Cerebellar cortex (tissue), 1 donor: ENCODE measurements around the gene KPNB1.
A peak's percentile ranks its signal among the peaks of the same experiment; 100 is the strongest.

Experiments used
- DNase-seq: peaks from one replicate; pipeline ENCODE4 v3.0.0-alpha.2; 2015; ENCODE audit warnings: low spot score

KPNB1 gene

DNA sequence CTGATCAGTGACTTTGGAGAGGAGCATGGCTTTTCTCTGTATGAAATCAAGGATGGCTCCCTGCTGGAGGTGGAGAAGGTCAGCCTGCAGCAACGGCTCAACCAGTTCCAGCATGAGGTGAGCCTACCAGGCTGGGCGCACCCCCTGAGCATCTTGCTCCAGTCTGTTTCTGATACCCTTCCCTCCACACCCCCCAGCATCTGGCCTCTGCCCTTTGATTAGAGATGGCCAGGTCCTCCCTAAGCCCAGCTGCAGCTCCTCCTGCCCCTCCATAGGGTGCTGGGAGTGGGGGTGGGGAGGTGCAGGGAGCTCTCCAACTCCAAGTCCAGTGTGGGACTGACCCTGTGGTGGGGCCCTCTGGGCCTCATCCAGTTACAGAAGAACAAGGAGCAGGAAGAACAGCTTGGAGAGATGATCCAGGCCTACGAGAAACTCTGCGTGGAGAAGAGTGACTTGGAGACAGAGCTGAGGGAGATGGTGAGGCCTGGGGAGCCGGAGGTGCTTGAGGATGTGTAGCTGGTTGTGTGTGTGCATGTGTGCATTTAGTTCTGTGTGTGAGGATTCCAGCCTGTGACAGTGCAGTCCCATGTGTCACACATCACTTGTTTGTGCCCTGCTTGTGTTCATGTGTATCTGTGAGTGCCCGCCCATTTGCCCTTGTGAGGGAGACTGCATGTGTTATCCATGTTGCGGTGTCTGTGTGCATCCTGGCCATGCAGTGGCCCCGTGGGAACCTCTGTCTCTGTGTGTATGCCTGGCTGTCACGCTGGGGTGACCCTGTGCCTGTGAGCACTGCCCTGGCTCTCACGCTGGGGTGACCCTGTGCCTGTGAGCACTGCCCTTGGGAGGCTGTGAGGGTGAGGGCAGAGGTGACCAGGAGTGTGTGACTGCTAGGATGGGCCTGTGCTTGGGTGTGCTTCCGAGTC, 47.3 kb downstream of the KPNB1 start:
- DNase-seq = no peak

DNA sequence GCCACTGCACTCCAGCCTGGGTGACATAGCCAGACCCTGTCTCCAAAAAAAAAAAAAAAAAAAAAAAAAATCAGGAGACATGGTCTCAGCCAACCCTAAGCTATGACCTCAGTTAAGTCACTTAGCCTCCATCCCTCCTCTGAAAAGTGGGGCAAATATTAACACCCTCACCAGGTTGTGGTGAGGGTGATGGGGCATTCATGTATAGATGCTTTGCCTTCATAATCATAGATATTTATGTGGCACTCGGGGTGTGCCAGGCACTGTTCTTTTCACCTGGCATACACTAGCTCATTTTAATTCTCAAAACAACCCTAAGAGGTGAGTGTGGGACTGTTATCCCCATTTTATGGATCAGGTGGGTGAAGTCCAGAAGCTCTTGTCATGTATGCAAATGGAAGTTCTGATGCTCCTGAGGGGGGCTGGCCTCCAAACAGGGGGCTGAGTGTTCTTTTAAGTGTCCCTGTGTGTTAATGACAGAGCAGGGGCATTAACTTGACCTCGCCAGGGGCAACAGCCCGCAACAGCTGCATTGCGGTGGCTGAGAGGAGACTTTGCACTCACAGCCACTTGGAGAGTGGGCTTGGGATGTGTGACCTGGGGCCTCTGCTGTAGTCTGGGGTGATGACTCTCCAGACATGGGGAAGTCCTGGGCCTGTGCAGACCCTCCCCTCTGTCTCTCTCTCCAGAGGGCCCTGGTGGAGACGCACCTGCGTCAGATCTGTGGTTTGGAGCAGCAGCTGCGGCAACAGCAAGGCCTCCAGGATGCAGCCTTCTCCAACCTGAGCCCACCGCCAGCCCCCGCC, 48.4 kb downstream of the KPNB1 start:
- no peak for DNase-seq

DNA sequence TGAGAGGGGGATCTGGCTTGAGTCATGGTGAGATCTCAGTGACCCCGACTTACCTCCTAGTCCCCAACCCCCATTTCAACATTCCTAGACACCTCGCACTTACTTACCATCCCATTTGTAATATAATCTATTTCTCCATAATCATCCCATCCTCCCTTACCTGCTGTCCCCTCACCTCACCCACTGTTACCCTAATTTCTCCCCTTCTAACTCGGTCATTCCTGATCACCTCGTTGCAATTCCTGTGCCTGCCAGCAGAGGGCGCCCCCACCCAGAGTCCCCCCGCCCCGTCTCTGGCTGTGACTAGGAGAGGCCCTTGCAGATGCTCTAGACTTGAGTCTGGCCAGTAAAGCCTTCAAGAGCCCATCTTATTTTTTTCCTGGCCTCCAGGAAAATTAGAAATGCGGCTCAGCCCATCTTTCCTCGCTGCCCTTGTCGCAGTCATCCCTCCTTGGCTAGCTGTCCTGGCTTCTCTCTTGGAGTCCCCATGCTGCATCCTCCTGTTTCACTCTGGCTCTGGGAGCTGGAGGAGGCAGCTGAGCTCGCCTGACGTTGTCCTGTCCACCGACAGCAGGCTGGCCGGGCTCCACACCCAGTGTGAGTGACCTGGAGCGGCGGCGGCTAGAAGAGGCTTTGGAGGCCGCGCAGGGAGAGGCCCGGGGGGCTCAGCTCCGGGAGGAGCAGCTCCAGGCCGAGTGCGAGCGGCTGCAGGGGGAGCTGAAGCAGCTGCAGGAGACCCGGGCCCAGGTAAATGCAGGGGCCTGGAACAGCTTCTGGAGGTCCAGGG, 49.2 kb downstream of the KPNB1 start:
- DNase-seq = peak; percentile 56

DNA sequence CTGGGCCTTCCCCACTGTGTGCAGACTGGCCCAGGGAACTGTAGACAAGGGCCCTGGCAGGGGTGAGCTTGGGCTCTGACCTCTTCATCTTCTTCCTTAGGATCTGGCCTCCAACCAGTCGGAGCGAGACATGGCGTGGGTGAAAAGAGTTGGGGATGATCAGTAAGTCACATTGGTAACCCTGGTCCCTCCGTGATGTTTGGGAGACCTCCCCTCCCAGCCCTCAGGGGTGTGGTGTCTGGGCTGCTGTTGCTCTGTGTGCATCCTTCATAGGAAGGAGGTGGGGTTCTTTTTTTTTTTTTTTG, 49.8 kb downstream of the KPNB1 start:
- DNase-seq = no peak

DNA sequence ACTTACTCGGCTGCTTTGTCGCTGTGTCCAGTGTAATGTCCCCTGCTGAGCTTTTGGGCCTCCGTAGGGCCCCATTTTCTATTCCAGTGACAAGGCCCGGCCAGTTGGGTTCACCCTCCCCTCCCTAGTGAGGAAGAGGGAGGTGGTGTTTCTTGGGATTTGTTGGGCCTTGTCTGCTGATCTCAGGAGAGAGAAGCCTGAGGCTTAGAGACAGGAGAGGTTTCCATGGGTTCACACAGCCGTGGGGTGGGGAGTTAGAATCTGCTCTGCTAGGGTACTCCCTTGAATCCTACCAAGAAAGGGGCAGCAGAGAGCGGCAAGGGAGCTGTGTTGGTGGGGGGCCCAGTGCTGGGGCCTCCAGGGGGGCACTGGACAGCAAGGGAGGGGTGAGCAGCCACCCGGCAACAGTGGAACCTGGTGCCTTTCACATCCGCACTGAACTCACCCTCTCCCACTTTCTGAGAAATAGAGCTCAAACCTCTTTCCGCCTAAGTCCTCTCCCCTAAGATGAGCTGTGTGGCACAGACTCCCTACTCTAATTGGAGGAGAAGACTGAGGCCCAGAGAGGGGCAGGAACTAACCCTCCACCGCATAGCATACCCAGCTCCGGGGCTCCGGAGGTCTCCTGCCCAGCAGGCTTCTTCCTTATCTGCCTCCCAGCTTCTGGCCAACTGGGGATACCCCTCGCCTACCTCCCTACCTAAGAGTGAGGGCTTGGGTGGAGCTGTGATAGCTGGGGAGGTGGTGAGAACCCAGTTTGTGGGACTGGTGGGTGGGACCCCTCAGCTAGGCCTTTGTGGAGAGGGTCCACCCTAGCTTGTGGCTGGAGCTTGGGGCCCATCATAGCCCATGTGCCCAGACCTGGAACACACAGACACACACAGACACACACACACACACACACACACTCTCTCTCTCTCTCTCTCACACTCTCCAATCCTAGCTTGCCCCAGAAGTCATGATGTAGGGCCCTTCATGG, 51.0 kb downstream of the KPNB1 start:
- DNase-seq = no peak

DNA sequence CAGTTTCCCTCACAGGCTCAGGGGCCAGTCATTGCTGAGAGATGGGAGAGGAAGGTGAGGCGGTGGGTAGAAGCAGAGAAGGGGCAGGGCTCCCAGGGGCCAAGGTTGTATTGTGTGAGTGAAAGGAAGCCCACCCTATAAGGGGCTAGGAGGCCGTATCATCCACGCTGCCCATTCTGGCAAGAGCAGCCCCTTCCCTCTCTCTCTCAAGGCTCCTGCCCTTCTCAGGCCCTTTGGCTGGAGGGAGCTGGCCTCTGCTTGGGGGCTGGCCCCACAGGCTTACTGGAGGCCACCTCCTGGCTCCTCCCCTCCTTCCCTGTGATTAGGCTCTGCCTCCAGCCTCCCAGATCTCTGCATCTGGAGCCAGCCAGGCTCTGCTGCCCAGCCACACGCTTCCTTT, 51.9 kb downstream of the KPNB1 start:
- DNase-seq = no peak

DNA sequence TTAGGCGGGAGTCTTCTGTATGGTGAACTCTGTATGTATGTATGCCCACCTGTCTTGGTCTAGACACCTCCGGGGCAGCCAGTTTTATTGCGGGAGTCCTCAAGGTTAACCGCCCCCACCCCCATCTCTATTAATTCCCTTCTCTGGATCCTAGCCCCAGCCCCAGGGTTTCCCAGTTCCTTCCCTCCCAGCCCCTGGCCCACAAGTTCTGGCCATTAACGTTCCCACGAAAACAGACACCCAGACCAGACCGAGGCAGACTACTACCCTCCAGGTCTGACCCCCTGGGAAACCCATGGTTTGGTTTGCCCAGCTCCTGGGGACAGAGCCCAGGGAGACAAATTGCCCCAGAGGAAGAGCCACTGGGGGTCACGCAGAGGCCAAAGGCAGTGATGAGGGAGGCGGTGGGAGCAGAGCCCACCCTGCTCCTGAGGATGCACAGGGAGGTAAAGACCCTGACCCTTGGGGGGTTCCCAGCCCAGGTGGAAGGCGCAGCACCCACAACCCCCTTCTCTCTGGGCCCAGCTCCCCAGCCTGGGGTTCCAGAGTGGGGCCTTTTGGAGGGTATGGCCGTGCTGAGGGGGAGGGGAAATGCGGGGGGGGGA, 52.8 kb downstream of the KPNB1 start:
- DNase-seq = no peak

DNA sequence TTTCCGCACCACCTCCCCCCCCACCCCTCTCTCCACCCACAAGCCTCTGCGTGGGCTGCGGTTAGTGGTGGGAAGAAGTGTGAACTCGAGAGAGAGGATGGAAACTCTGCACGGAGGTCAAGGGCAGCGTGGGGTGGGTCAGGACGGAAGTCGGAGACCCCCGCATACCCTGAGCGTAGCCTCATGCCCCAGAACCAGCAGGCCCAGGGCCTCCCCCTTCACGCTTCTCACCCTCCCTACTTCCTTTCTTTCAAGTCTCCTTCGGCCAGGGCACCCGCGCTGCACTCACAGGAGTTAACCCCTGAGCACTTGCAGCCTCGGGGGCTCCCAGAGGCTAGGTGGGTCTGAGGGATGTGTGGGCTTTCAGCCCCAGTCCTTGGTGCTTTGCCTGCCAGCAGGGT, 53.5 kb downstream of the KPNB1 start:
- DNase-seq = no peak

DNA sequence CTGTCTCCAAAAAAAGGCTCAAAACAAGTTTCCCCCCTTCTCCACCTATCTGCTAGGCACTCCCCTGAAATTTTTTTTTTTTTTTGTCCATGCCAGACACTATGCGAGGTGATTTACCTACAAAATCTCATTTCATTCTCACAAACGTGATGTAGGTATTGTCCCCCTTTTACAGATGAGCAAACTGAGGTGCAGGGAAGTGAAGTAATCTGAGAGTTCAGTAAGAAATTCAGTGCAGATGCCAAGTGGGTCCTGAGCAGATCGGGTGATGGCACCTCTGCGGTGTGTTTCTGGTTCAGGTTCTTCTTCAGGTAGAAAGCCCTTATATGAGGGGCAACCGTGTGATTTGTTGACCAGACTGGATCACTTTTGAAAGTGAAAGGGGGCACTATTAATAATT, 54.0 kb downstream of the KPNB1 start:
- DNase-seq = no peak

DNA sequence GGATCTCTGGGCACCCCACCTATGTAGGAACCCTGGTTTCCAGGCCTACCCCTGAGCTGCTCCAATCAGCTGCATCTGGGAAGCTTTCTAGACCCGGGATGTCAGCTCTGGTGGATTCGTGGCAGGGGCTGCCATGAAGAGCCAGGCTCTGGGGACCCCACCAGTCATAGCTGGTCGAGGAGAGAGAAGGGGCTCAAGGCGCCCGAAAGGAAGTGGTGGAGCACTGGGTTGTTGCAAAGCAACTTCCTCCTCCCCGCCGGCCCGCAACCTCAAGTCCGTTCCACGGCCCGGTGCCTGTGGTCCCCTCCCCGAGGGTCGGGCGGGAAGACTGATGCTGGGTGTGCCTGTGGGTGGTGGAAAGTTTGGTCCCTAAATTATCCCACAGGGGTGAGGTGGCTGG, 54.4 kb downstream of the KPNB1 start:
- no peak for DNase-seq

DNA sequence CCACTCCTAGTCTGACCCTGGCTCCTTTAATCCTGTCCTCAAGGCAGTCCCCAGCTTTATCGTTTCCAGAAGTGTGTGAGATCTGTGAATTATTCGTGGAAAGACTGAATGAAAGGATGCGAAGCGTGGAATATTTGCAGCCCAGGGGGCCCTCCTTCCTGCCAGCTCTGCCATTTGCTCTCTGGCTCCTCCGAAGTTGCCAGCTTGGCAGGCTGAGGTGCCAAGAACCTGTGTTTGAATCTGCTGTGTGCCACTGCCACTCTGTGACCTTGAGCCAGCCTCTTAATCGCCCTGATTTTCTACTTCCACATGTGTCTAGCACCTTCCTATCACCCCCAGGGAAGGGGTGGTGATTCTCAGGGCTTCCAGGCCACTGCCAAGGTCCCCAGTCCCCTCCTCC, 55.0 kb downstream of the KPNB1 start:
- DNase-seq = peak; percentile 61

DNA sequence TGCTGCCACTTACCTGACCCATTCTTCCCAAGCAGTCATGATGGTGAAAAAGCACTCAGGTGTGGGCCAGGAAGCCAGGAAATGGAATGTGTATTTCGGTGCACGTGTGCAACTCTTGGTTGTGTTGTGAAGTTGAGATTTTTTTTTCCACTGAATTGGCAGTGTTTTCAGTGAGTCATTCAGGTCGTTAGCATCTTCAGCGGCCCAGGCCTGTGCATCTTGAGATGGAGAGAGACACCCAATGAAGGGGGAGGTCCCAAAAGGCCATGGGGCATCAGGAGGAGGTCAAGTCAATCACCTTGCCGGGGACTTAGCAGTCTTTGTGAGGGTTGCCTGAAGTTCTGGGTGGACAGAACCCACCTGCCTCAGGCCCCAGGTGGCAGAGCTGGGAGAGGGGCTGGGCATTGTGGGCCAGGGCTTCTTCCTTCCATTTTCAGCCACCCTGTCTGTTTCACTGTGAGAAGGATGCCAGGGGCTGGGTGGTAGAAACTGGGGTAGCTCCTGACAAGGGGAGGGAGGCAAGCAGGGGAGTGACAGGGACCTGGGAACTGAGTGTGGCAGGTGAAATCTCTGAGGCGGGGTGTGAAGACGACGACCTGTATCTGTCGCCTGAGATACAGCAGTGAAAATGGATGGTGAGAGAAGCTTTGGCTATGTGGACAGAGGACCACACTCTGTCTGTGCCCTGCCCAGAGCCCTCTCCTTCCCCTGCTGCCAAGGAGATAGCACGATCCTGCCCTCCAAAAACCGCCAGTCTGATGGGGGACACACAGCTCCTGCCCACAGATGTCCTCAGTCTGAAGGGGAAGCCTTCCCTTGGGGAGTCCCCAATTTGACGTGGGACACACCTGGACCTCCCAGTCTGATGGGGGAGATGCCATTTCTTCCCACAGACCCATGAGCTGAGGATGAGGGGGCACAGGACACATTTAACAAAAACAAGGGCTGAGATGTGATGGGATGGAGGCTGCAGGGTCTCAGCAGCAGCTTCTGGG, 56.1 kb downstream of the KPNB1 start:
- DNase-seq = no peak

DNA sequence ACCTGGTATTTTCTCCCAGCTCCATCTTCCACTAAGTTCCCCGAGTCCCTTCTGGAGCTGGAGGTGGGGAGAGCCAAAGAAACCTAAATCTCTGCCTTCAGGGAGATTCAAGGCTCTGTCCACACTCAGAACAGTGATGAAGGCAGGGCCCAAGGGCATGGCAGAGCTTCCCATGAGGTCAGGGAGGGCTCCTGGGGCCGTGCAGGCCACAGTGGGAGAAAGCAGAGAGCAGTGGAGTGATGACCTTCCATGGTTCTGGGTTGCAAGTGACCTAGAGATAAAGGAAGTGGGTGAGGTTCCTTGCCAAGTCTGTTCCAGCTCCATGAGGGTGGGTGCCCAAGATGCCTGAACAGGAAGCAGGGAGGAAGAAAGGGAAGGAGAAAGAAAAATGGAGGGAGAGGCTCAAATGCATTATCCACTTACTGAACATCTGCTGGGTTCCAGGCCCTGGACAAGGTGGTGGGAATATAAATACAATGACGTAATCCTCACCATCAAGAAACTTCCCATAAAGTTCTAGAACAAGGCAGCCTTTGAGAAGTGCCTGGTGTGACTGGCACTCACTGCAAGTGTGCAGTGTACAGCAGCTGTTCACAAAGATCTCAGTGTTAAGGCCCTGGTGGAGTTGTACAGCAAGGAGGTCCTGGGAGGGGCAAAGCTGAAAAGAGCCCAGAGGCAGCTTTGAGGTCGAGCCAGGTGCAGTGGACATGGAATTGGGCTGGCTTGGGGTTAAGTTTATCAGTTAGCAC, 57.5 kb downstream of the KPNB1 start:
- DNase-seq = no peak

DNA sequence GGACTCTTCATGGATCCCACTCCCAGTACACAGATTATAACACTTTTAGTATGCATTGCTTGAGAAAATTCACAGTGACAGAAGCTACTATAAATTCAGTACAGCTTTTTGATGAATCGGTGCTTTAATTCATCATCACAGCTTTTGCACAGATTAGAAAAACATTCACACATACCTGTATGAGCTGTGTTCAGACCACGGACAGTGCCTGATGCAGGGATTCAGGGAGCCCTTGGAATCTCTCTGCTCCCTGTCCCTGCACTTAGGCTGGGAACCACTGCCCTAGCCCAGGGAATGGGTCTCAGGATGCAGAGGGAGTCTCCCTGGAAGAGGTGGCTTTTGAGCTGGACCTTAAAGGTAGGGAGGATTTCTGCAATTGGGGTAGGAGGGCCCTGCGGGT, 58.2 kb downstream of the KPNB1 start:
- DNase-seq = no peak

DNA sequence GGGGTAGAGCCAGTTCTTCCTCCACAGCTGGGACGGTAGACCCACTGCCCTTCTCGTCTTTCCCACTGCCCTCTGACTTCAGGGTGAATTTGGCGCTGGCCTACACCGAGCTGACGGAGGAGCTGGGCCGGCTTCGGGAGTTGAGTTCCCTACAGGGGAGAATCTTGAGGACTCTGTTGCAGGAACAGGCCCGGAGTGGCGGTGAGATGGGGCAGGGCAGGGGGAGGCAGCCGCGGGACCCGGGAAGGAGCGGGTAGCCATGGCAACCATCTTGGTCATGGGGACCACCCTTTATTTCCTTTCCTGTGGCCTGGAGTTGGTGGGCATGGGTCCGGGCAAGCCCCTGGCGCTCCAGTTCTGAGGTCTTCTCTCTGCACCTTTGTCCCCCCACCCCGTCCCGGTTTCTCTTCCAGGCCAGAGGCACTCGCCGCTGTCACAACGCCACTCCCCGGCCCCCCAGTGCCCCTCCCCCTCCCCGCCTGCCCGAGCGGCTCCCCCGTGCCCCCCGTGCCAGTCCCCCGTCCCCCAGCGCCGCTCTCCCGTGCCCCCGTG, 58.7 kb downstream of the KPNB1 start:
- no peak for DNase-seq

DNA sequence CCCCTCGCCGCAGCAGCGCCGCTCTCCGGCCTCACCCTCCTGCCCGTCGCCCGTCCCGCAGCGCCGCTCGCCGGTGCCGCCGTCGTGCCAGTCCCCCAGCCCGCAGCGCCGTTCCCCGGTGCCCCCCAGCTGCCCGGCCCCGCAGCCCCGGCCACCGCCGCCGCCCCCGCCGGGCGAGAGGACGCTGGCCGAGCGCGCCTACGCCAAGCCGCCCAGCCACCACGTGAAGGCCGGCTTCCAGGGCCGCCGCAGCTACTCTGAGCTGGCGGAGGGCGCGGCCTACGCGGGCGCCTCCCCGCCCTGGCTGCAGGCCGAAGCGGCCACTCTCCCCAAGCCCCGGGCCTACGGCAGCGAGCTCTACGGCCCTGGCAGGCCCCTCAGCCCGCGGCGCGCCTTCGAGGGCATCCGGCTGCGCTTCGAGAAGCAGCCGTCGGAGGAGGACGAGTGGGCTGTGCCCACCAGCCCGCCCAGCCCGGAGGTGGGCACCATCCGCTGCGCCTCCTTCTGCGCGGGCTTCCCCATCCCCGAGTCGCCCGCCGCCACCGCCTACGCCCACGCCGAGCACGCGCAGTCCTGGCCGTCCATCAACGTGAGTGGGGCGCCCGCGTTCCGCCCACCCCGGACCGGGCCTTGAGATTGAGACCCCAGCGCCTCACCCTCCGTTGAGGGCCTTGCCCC, 59.3 kb downstream of the KPNB1 start:
- no peak for DNase-seq

DNA sequence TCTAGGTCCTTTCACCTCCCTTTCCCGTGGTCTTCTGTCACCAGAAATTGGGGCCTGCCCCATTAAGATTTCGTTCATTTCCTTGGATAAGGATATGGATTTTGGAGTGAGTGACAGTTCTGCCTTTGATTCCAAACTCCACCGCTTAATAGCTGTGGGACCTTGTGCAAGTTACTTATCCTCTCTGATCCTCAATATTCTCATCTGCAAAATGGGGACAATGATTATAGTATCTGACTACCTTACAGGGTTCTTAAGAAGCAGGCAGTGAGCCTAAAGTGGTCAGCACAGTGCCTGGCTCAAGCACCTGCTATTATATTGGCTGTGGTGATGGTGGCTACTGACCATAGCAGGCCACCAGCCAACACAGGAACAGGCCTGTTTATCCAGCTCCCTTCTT, 59.9 kb downstream of the KPNB1 start:
- no peak for DNase-seq
